Endothelial cell (in vitro differentiated cells): ENCODE measurements around the gene LDB2. TPM values are rescaled to one million over a fixed set of nuclear protein-coding genes. Genes with fewer than 3 reads are reported as not detected.

ENCODE experiments used
- DNase-seq: peaks from one replicate; pipeline ENCODE4 v3.0.0; 2021; ENCODE audit warnings: low spot score
- H3K27ac Mint-ChIP-seq: one replicate; pipeline ENCODE4 v1.8.0; 2021; ENCODE audit warnings: mixed read lengths, inconsistent platforms; ENCODE audit not compliant: unreplicated experiment
- H3K27me3 Mint-ChIP-seq: one replicate; pipeline ENCODE4 v1.8.0; 2021; ENCODE audit warnings: mild to moderate bottlenecking, moderate library complexity, mixed read lengths, inconsistent platforms; ENCODE audit not compliant: unreplicated experiment
- H3K36me3 Mint-ChIP-seq: one replicate; pipeline ENCODE4 v1.8.0; 2021; ENCODE audit warnings: mild to moderate bottlenecking, low read depth, mixed read lengths, inconsistent platforms; ENCODE audit not compliant: unreplicated experiment
- H3K4me1 Mint-ChIP-seq: one replicate; pipeline ENCODE4 v1.8.0; 2021; ENCODE audit warnings: mild to moderate bottlenecking, mixed read lengths, inconsistent platforms; ENCODE audit not compliant: unreplicated experiment
- H3K4me3 Mint-ChIP-seq: one replicate; pipeline ENCODE4 v1.8.0; 2021; ENCODE audit warnings: mild to moderate bottlenecking, mixed read lengths, inconsistent platforms; ENCODE audit not compliant: unreplicated experiment
- H3K9me3 Mint-ChIP-seq: one replicate; pipeline ENCODE4 v1.8.0; 2021; ENCODE audit warnings: mixed read lengths, inconsistent platforms; ENCODE audit not compliant: unreplicated experiment
- CTCF ChIP-seq: fragments of 200-600 bp; sonication (generic); IDR thresholded peaks from one replicate; pipeline ENCODE4 v1.5.0; 2021; ENCODE audit warnings: antibody characterized with exemption; ENCODE audit not compliant: unreplicated experiment
- total RNA-seq: library from RNA; stranded (reverse); fragmentation: NEBNext Ultra II Directional; extraction: Animal tissue kit (Norgen Biotek cat#: 25700); gene quantifications from one replicate; pipeline ENCODE4 v1.2.1, GENCODE V29; 2021; ENCODE audit not compliant: unreplicated experiment

LDB2 gene
- total RNA-seq, 1 donor from 2014 or later: 268 TPM

- peaks cover 38% of the 10 kb centered on the region for H3K36me3 Mint-ChIP-seq
These were observed 237.8 kb downstream of the LDB2 start for GRCh38 chr4:16660656-16661055.

GRCh38 chr4:16659694-16660093 lies 238.8 kb downstream of the LDB2 start:
- Mint-ChIP-seq H3K9me3 (no peaks in the 10 kb centered on the region), H3K27me3 (peaks cover 2% of the 10 kb centered on the region), H3K27ac (no peak overlapping the region), H3K36me3 (peaks cover 31% of the 10 kb centered on the region), H3K4me3 (no peak overlapping the region), H3K4me1 (peaks cover 24% of the 10 kb centered on the region)
- no peak for DNase-seq
- TF ChIP-seq CTCF: no peak

More at GRCh38 chr4:16660656-16661055, 237.8 kb downstream of the LDB2 start:
- no peak for DNase-seq
- Mint-ChIP-seq H3K4me3 (no peak overlapping the region), H3K27me3 (peaks cover 2% of the 10 kb centered on the region), H3K9me3 (no peaks in the 10 kb centered on the region), H3K4me1 (peaks cover 15% of the 10 kb centered on the region), H3K27ac (no peak overlapping the region)
- no peak for TF ChIP-seq CTCF

GRCh38 chr4:16659079-16659478 lies 239.4 kb downstream of the LDB2 start:
- DNase-seq: no peak
- Mint-ChIP-seq H3K27ac (peak overlapping the region; percentile 20), H3K36me3 (peaks cover 25% of the 10 kb centered on the region), H3K27me3 (peaks cover 2% of the 10 kb centered on the region), H3K4me3 (no peak overlapping the region), H3K4me1 (peaks cover 30% of the 10 kb centered on the region), H3K9me3 (no peaks in the 10 kb centered on the region)
- no peak for TF ChIP-seq CTCF

GRCh38 chr4:16658183-16658582 lies 240.3 kb downstream of the LDB2 start:
- Mint-ChIP-seq H3K36me3 (peaks cover 19% of the 10 kb centered on the region), H3K27ac (no peak overlapping the region), H3K4me3 (no peak overlapping the region), H3K4me1 (peaks cover 38% of the 10 kb centered on the region), H3K27me3 (peaks cover 2% of the 10 kb centered on the region), H3K9me3 (no peaks in the 10 kb centered on the region)
- no peak for TF ChIP-seq CTCF
- no peak for DNase-seq

GRCh38 chr4:16655111-16655510 lies 243.3 kb downstream of the LDB2 start:
- DNase-seq: no peak
- no peaks in the 10 kb centered on the region for H3K9me3 Mint-ChIP-seq
- TF ChIP-seq CTCF: no peak
- peak overlapping the region; percentile 80 for H3K27ac Mint-ChIP-seq
- peak overlapping the region; percentile 31 for H3K4me3 Mint-ChIP-seq
- peaks cover 35% of the 10 kb centered on the region for H3K4me1 Mint-ChIP-seq
- peaks cover 2% of the 10 kb centered on the region for H3K27me3 Mint-ChIP-seq
- no peaks in the 10 kb centered on the region for H3K36me3 Mint-ChIP-seq
